Measurements from ENCODE around the gene ERI3.

ERI3 gene

DNA sequence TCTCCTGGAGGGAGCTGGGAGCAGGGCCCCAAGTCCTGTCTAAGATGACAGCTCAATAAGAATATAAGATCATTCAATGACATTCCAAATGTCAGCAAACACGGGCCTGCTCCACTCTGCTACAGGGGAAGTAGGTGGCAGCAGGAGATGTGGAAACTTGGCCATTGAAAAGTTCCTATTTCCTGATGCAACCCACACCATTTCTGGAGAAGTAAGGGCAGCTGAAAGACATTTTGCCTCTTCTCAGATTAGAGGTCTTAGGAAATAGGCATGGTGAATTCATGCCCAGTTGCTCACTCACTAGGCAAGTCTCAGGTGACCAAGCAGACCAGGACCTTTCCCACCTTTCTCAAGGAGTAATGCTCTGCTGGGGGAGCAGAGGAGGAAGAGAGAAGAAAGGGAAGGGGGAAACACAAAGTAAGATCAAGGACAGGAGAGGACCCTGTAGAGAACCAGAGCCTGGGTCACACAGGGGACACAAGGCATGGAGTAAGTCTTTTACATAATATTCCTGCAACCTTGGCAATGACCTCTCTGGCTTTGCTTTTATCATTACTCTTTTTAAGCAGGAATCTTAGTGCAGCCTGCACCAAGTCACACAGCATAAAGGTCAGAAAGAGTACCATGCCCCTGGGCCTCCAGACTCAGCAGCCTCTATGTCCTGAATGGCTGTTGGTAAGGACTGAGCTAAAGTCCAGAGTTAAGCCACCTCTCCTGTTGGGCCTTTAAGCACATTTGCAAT lies 72.9 kb downstream of the ERI3 start:
- peak in 1 of 2 experiments; percentile 7 for DNase-seq

DNA sequence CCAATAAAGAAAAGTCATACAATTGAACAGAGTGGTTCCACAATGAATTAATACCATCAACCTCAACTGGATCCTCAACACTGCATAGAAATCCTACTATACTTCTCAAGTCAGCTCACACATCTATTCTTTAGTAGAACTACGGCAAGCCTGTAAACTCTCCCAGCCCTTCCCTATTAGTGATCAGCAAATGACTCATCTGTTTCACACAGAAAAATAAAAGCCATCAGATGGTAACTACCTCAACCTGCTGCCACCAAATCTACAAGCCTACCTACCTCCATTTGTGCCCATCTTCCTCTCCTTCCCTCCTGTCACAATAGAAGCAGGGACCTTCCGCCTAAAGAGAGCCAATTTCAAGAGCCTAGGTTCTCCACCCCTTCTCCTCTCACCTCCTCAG lies 78.2 kb downstream of the ERI3 start:
- no peak for DNase-seq

GRCh38 chr1:44275991-44276405 lies 79.1 kb downstream of the ERI3 start:
- DNase-seq = no peak

- no peak for DNase-seq
These were observed 79.6 kb downstream of the ERI3 start for GRCh38 chr1:44275296-44275962.

- DNase-seq = peak in 1 of 2 experiments; percentile 2
These were observed 81.3 kb downstream of the ERI3 start for GRCh38 chr1:44273560-44274350.

- DNase-seq = no peak
These were observed 82.1 kb downstream of the ERI3 start for GRCh38 chr1:44272992-44273391.

DNA sequence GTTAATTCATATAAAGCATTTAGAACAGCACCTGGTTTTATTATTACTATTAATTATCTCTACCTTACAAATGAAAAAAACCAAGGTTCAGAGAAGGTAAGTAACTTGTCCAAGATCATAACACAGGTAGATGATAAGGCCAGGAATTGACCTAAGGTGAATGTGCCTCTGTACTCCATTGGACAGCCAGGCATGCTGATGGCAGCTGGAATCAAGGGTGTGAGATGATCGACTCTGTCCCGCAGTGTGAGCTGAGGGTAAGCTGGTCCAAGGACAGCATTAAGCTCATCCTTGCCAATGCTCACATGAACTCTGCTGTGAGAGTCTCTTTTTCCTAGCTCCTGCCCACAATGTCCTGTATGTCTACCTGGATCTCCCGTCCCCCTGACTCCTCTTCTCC lies 83.4 kb downstream of the ERI3 start:
- DNase-seq = no peak

GRCh38 chr1:44270686-44271628 lies 84.1 kb downstream of the ERI3 start:
- DNase-seq = no peak

DNA sequence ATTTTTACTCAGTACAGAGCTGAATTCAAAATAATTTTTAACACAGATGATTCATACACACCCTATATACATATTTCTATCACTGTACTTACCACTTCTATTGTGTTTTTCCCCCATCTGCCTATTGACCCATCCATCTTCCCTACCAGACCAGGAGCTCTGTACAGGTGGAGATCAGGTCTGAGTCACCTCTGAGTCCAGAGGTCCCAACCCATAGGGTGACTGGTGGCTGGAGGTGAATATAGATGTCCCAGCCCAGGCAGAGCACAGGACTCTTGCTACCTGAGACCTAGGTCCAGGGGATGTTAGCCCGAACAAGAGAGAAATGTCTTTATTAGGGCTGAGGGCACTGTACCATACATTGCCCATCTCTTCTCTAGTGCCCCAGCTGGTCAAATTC lies 87.0 kb downstream of the ERI3 start:
- no peak for DNase-seq

DNA sequence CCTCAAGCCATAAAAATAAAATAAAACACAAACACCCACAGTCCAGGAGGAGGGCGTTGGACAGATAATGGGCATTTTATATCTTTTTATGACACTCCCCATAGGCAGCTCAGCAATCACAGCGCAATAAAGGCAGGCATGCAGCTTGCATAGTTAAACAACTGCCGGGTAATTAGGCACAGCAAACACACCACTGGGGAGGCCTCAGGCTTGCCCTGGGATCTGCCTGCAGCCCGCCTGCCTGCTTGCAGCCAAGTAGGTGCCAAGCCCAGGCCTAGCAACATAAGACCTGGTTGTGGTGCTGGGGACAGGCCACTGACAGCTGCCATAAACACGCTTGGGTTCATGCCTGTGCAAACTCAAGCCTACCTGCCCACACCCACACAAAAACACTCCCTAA lies 87.6 kb downstream of the ERI3 start:
- no peak for DNase-seq

DNA sequence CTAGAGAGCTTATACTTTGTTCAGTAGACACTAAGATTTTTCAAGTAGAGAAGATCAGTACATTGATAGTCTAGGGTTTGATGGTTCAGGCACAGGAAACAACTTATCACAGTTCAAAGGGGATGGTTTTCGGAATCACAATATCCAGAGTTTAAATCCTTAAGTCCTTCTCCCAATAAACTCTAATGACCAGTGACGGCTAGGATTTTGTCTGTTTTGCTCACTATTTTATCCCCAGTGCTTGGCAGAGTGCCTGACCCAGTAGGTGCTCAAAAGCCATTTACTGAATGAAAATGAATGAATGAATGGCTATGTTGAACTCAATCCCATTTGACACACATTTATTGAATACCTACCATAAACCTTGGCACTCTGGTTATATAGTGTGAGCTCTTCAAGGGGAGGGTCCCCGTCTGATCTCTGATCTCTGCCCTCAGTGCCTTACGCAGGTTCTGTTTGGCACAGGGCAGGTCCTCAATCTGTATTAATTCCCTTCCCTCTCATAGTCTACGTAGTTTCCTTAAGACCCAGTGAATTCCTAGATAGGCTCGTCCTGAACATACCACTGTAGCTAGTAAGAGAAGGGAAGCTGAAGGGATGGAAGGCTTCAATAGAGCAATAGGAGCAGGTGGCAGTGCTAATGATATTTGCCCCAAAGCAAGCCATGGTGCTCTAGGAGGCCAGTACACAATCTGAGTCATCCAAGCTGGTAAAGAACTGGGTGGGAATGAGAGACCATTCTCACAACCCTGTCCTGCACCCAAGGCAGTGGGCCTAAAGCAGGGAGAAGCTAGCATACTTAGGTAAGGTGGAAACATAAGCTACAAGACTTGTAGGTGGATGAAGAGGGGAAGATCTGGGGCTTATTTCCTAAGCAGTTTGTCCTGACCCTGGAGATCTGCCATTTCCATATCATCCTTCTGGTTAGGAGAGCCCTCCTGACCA lies 88.4 kb downstream of the ERI3 start:
- no peak for DNase-seq

DNA sequence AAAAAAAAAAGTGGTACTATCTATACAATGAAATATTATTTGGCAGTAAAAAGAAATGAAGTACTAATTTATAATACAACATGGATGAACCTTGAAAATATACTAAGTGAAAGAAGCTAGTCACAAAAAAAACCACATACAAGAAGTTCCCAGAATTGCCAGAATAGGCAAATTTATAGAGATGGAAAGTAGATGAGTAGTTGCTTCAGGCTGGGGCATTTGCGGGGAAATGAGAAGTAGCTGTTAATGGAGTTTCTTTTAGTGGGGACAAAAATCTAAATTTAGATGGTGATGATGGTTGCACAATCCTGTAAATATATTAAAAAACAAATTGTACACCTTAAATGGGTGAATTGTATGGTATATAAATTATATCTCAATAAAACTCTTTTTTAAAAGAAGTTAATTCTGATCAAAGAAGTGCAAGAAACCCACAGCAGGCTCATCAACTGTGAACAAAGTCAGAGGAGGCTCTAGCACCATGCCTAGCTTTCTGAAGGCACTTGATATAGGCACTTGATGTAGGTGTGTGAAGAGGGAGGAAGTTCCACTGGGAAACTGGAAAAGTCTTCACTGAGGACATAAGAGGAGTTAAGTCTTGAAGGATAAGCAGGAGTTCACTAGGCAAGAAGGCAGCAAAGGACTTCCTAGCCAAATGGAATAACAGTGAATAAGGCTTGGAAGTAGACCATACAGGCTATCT lies 89.2 kb downstream of the ERI3 start:
- DNase-seq = no peak

- DNase-seq = no peak
These were observed 90.6 kb downstream of the ERI3 start for GRCh38 chr1:44264451-44264771.

GRCh38 chr1:44263568-44264450 lies 91.2 kb downstream of the ERI3 start:
- DNase-seq = peak; percentile 7 to 53

- no peak for DNase-seq
These were observed 92.1 kb downstream of the ERI3 start for GRCh38 chr1:44262816-44263567.

- no peak for DNase-seq
These were observed 92.6 kb downstream of the ERI3 start for GRCh38 chr1:44262414-44262813.

DNA sequence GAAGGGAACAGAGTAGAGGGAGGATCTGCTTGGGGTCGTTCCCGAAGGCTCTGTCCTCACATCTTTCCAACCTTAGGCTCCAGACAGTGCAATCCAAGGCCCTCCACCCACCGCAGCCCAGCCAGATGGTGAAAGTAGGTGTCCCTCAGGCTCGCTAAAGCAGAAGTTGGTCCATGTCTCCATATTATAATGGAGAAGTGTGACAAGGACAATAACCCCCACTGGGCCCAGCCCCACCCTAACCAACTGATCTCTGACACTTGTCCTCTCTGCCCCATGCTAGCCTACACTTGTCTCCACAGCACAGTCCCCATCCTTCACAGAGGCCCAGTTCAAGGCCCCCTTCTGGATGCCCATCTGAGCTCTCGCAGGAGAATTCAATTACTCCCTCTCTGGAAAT lies 93.1 kb downstream of the ERI3 start:
- DNase-seq = no peak

DNA sequence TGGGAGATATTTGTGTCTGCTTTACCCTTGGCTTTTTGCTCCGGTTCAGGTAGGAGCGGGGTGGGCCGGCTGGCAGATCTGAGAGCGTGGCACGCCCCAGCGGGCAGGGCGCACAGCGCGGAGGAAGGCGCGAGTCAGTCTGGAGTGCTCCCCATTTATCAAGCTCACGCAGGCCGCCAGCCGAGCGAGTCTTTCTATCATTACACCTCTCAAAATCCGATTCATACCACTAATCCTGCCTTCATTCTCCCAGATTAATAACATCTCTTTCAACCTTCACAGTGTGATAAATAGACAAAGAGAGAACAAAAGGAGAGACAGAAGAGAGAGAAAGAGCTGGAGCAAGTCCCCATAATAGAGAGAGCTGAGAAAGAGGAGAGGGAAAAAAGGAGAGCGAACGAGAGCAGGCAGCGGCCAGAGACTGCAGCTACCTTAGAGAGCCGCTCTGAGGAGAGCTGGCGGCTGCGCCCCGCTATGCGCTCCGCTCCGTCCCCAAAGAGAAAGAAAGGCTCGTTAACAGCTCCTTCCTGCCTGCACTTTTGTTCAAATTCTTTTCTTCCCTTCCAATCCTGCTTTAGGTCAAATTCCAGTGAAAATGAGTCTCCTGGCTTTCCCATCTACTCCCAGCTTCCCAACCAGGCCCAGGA lies 93.8 kb downstream of the ERI3 start:
- DNase-seq = no peak

DNA sequence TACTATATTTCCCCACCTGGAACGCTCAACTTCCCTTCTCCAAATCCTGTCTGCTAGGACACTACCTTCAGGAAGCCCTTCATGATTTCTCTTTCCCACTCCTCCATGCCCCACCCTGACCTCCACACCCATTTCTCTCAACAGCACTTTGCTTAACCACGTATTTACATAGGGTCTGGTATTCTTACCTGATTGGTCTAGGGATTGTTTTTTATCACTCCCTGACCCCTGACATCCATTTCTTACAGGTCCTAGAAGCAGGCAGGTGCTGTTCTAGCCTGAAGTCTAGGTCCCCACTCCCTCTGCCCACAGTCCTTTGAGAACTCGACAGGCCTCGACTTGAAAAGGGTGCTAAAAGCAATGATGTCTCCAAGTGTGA lies 94.3 kb downstream of the ERI3 start:
- DNase-seq = no peak

Data from AML-193 (cell line).